HL-60 (cell line): Measurements from ENCODE around the gene UGT2B15.
"Not testable (repeated sequence)": the region's sequence is repeated elsewhere in the genome, so short reads cannot be mapped to it uniquely, and the experiment has no call there.

ENCODE experiments used
- GABPA ChIP-seq: IDR thresholded peaks from 2 replicates; pipeline ENCODE4 v1.6.1; 2012; ENCODE audit warnings: low read depth
- TF ChIP-seq, protein P1 (sequence below): IDR thresholded peaks from one replicate; pipeline ENCODE4 v1.5.1; 2011; ENCODE audit warnings: low read length, control low read depth, inconsistent platforms; ENCODE audit not compliant: insufficient read depth

GRCh38 chr4:68664721-68665120 lies 5.7 kb downstream of the UGT2B15 start:
- TF ChIP-seq, protein P1, sequence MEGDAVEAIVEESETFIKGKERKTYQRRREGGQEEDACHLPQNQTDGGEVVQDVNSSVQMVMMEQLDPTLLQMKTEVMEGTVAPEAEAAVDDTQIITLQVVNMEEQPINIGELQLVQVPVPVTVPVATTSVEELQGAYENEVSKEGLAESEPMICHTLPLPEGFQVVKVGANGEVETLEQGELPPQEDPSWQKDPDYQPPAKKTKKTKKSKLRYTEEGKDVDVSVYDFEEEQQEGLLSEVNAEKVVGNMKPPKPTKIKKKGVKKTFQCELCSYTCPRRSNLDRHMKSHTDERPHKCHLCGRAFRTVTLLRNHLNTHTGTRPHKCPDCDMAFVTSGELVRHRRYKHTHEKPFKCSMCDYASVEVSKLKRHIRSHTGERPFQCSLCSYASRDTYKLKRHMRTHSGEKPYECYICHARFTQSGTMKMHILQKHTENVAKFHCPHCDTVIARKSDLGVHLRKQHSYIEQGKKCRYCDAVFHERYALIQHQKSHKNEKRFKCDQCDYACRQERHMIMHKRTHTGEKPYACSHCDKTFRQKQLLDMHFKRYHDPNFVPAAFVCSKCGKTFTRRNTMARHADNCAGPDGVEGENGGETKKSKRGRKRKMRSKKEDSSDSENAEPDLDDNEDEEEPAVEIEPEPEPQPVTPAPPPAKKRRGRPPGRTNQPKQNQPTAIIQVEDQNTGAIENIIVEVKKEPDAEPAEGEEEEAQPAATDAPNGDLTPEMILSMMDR = not testable (repeated sequence)
- not testable (repeated sequence) for TF ChIP-seq GABPA
